MCF 10A (cell line): Measurements from ENCODE around the gene WBP1L. TPM values are rescaled to one million over a fixed set of nuclear protein-coding genes. Genes with fewer than 3 reads are reported as not detected.

Source experiments
- BruUV-seq: library from RNA; stranded (reverse); fragments of 400-500 nt; replicated peaks from 2 replicates; lab custom pipeline; 2021; lab: Mats Ljungman, UMichigan
- CTCF ChIA-PET: fragments of 300-600 bp; sonication (Branson Sonifier 250); formaldehyde crosslinking; extraction: SDS; loops from one replicate; lab custom pipeline; 2021; ENCODE audit warnings: antibody characterized with exemption, inconsistent platforms; lab: Yijun Ruan, JAX
- POLR2A ChIA-PET: fragments of 300-600, 350-650 bp; sonication (Branson Sonifier 250); formaldehyde crosslinking; extraction: SDS; loops from one replicate; lab custom pipeline; 2020; ENCODE audit warnings: antibody characterized with exemption, inconsistent platforms; lab: Yijun Ruan, JAX
- DNase-seq: peaks from one replicate; pipeline ENCODE4 v3.0.0-alpha.2; 2018; ENCODE audit not compliant: unreplicated experiment
- H3K27ac Mint-ChIP-seq: one replicate; pipeline ENCODE4 v1.8.0; 2022; ENCODE audit warnings: mild to moderate bottlenecking, low read depth, mixed read lengths; ENCODE audit not compliant: unreplicated experiment
- H3K27me3 Mint-ChIP-seq: one replicate; pipeline ENCODE4 v1.8.0; 2022; ENCODE audit warnings: mixed read lengths; ENCODE audit not compliant: insufficient read depth, unreplicated experiment
- H3K36me3 Mint-ChIP-seq: one replicate; pipeline ENCODE4 v1.8.0; 2022; ENCODE audit warnings: mild to moderate bottlenecking, moderate library complexity, mixed read lengths; ENCODE audit not compliant: insufficient read depth, unreplicated experiment
- H3K4me1 Mint-ChIP-seq: one replicate; pipeline ENCODE4 v1.8.0; 2022; ENCODE audit warnings: mixed read lengths; ENCODE audit not compliant: insufficient read depth, unreplicated experiment
- H3K4me3 Mint-ChIP-seq: one replicate; pipeline ENCODE4 v1.8.0; 2022; ENCODE audit warnings: mild to moderate bottlenecking, moderate library complexity, mixed read lengths; ENCODE audit not compliant: unreplicated experiment
- H3K9me3 Mint-ChIP-seq: one replicate; pipeline ENCODE4 v1.8.0; 2022; ENCODE audit warnings: mixed read lengths; ENCODE audit not compliant: unreplicated experiment
- intact Hi-C: fragments of 100-400 bp; cut with micrococcal nuclease; formaldehyde crosslinking; loops from 2 replicates; pipeline ENCODE4 v1.14.1; 2022
- total RNA-seq: library from RNA; stranded (reverse); gene quantifications from 2 replicates; pipeline ENCODE4 v1.2.3, GENCODE V29; 2022
- TF ChIP-seq, protein P1 (sequence below): fragments of 200-600 bp; IDR thresholded peaks from one replicate; pipeline ENCODE4 v1.8.0; 2022; ENCODE audit warnings: antibody characterized with exemption, mild to moderate bottlenecking; ENCODE audit not compliant: unreplicated experiment

WBP1L gene
- total RNA-seq, 1 experiment from 2014 or later: 19.8 TPM

DNA sequence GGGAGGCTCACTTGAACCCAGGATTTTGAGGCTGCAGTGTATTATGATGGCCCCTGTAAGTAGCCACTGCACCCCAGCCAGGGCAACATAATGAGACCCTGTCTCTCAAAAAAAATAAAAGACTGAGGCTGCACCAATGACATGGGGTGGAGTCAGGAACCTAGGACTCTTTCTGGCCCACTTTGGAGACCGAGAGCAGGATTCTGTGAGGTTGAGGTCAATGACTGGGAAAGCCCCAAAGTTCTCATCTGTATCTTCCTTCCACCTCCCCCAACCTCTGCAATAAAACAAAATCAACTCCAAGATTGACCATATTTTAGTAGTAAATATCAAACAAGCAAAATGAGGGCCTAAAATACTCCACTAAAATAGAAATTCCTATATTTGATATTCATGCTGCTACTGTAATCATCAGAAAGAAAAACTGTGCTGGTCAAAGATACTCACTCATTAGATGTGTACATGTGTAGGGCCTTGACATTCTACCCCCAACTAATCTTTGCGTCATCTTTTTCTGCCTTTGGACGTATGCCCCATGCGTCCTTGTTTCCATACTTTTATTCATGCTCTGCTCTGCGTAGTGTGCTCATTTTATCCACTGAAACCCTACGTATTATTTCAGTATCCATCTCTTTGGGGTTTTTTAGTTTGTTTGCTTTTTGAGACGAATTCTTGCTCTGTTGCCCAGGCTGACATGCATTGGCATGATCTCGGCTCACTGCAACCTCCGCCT, 23.8 kb downstream of the WBP1L start:
- peaks cover 34% of the 10 kb centered on the region for H3K4me1 Mint-ChIP-seq
- TF ChIP-seq, protein P1, sequence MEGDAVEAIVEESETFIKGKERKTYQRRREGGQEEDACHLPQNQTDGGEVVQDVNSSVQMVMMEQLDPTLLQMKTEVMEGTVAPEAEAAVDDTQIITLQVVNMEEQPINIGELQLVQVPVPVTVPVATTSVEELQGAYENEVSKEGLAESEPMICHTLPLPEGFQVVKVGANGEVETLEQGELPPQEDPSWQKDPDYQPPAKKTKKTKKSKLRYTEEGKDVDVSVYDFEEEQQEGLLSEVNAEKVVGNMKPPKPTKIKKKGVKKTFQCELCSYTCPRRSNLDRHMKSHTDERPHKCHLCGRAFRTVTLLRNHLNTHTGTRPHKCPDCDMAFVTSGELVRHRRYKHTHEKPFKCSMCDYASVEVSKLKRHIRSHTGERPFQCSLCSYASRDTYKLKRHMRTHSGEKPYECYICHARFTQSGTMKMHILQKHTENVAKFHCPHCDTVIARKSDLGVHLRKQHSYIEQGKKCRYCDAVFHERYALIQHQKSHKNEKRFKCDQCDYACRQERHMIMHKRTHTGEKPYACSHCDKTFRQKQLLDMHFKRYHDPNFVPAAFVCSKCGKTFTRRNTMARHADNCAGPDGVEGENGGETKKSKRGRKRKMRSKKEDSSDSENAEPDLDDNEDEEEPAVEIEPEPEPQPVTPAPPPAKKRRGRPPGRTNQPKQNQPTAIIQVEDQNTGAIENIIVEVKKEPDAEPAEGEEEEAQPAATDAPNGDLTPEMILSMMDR: no peak
- ChIA-PET POLR2A (interaction anchor here (0.9 to 5.7 kb wide), 2 partner anchors 11 to 14 kb away, joined by 3 to 42 read pairs; no protein-coding TSS in a partner anchor), CTCF (no interaction called here)
- DNase-seq: no peak
- no peak overlapping the region for H3K4me3 Mint-ChIP-seq
- H3K36me3 Mint-ChIP-seq: peaks cover 19% of the 10 kb centered on the region
- BruUV-seq: no TSS peak
- H3K9me3 Mint-ChIP-seq: no peaks in the 10 kb centered on the region
- intact Hi-C loops: no loop called here
- H3K27me3 Mint-ChIP-seq: no peaks in the 10 kb centered on the region
- no peak overlapping the region for H3K27ac Mint-ChIP-seq

DNA sequence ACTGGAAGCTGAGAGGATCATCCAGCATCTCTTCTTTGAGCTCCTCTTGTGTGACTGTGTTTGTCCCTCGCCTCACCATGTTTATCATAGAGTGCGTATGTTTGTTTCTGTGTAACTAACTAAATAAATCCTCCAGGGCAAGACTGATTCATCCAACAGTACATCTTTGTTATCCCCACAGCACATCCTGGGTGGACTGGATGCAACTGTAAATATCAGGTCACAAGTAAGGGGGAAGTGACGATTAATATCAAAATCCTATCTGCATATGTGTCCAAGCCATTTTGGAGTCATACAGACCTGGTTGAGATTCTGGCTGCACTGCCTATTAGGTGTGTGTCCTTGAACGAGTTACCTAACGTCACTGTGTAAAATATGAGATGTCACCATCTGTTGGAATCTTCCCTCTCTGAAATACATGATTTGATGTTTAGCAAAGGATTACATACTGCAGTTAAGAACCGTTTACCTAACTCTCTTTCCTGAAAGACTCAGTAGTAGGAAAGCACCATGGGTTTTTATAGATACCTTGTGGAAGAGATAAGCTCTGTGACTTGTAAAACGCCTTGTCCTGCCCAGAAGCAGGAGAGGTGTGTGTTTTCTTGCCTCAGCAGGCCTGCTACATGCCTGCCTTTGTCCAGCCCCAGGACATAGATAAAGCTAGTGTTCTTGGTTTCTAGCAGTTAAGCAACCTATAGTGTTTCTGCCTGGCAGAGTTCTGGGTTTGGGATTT, 25.8 kb downstream of the WBP1L start:
- H3K27me3 Mint-ChIP-seq: no peaks in the 10 kb centered on the region
- peak; percentile 63 for DNase-seq
- intact Hi-C loops: no loop called here
- peak overlapping the region; percentile 78 for H3K27ac Mint-ChIP-seq
- H3K36me3 Mint-ChIP-seq: peaks cover 16% of the 10 kb centered on the region
- ChIA-PET CTCF (interaction anchor here (0.7 to 2.3 kb wide), 5 partner anchors 8 to 132 kb away, joined by 3 to 21 read pairs (median 7); partner anchors contain the start of gene BORCS7), POLR2A (interaction anchor here (0.6 to 5.8 kb wide), 19 partner anchors 9 to 367 kb away, joined by 3 to 100 read pairs (median 4); partner anchors contain the start of genes ARL3, BORCS7, SFXN2 and TRIM8)
- no TSS peak for BruUV-seq
- H3K9me3 Mint-ChIP-seq: no peaks in the 10 kb centered on the region
- TF ChIP-seq, protein P1: no peak
- H3K4me1 Mint-ChIP-seq: peaks cover 41% of the 10 kb centered on the region
- H3K4me3 Mint-ChIP-seq: peak overlapping the region; percentile 2

DNA sequence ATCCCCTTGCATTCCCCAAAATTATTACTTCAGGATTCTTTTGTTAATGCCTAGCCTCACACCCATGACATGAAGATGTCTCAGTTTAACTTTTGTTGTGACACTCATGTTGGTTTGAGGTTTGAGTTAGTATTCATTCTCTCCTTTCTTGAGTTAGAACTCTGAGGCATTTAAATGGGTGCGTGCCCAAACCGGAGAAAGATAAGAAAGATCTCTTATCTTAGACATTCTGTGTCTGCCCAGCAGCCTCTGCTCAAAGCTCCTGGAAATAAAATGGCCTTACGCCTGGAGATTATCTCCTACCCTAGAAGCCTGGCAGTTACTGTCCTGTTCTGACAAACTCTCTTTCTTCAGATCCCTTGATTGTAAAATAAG, 26.3 kb downstream of the WBP1L start:
- CTCF ChIA-PET: interaction anchor here (1.0 to 2.3 kb wide), 3 partner anchors 16 to 132 kb away, joined by 3 to 21 read pairs (median 8); partner anchors contain the start of gene BORCS7
- no TSS peak for BruUV-seq
- no peak overlapping the region for H3K4me3 Mint-ChIP-seq

More for the DNA sequence above, 26.3 kb downstream of the WBP1L start:
- Mint-ChIP-seq H3K4me1 (peaks cover 37% of the 10 kb centered on the region), H3K36me3 (peaks cover 16% of the 10 kb centered on the region), H3K27ac (peak overlapping the region; percentile 78), H3K27me3 (no peaks in the 10 kb centered on the region), H3K9me3 (no peaks in the 10 kb centered on the region)
- TF ChIP-seq, protein P1: no peak
- DNase-seq: no peak
- POLR2A ChIA-PET: interaction anchor here (0.7 to 5.8 kb wide), 16 partner anchors 10 to 304 kb away, joined by 3 to 100 read pairs (median 6); partner anchors contain the start of genes ARL3, BORCS7, SFXN2 and TRIM8
- intact Hi-C loops: no loop called here
